ENCODE results near the gene FTL.

The FTL gene

GRCh38 chr19:48992581-48993174 lies 27.6 kb downstream of the FTL start:
- DNase-seq (ENCODE audit: low read depth): peak; percentile 10

- peak; percentile 99 for DNase-seq (ENCODE audit: low read depth)
Observed at GRCh38 chr19:48993175-48994034, 28.3 kb downstream of the FTL start, which contains the start of the genes GYS1 and RUVBL2. GYS1 (minus strand) TSS chr19:48993309; CDS start chr19:48993112, 197 bp downstream. RUVBL2 (plus strand) TSS chr19:48993887; CDS start chr19:48993912, 25 bp downstream.

- DNase-seq (ENCODE audit: low read depth): no peak
Observed at GRCh38 chr19:48994035-48994386, 28.9 kb downstream of the FTL start.

DNA sequence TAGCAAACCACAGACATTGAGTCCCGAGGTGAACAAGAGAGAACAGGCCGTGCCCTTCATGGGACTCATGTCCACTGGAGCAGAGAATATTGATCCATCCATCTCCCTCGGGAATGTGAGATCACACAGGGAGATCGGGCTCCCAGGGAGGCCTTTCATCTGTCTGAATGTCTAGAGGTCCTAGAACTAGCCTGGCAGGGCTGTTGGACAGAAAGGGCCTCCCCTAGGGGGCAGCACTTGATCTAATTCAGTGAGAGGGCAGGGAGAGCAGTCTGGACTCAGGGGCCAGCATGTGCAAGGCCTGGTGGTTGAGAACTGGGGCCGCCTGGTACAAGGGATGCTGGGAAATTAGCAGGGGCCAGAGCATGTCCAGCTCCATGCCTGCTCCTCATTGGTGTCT lies 32.9 kb downstream of the FTL start:
- DNase-seq (ENCODE audit: low read depth): peak; percentile 36

DNA sequence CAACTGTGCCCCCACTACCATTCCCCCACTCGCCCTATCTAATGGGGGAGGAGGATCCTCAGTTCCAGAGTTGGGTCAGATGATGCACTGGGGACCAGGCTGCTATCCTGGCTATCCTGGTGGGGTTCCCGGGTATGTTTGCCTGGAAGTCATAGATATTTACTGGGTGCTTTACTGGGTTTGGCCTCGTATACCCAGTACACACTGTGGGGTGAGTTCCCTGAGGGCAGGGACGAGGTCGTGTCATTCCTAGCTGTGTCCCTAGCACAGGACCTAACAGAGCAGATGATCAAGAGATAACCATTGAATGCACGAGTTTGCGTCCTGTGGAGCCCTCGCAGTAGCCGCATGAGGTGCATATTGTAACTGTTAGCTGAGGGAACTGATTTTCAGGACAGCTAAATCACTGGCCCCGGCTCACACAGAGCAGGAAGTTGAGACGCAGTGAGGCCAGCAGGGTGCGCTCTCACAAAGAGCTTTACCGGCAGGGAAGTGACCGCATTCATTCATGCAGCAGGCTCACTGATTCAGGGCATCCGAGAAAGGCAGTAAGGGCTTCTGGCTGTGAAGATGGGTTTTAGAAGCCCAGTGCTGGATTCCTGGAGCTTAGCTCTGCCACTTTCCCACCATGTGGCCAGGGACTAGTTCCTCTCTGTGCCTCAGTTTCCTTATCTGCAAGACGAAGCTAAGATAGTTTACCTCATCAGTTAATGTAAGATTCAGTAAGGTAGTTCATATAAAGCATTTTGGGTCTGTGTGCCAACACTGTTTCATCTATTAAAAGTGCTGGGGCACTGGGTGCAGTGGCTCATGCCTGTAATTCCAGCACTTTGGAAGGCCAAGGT lies 34.6 kb downstream of the FTL start:
- DNase-seq (ENCODE audit: low read depth): peak; percentile 55

- DNase-seq (ENCODE audit: low read depth): no peak
Observed at GRCh38 chr19:49004133-49004532, 39.0 kb downstream of the FTL start.

DNA sequence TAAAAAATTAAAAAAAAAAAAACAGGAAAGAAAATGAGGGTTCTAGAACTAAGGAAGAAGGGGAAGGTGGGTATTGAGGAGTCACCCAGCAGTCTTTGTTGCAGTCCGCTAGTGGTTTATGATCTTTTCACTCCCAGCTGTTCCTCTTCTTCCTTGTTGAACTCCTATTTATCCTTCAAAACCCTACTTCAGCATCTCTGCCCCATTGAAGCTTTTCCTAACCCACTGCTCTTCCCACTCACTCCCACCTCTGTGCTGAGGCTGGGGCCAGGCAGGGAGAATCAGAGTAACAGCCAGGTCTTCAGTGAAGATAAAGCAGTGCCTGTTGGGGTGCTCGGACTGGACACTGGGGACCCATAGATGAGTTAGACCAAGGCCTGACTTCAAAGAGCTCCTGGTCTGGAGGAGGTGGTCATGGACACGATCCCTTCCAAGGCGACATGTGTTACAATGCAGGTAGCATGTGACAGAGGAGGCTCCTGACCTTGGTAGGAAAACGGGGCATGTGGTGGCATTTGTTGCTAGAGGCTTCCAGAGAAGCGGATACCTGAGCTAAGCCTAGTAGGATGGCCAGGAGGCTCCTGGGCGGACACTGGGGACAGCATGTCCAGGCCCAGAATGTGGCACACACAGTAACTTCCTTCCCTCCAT lies 40.0 kb downstream of the FTL start:
- DNase-seq (ENCODE audit: low read depth): no peak

DNA sequence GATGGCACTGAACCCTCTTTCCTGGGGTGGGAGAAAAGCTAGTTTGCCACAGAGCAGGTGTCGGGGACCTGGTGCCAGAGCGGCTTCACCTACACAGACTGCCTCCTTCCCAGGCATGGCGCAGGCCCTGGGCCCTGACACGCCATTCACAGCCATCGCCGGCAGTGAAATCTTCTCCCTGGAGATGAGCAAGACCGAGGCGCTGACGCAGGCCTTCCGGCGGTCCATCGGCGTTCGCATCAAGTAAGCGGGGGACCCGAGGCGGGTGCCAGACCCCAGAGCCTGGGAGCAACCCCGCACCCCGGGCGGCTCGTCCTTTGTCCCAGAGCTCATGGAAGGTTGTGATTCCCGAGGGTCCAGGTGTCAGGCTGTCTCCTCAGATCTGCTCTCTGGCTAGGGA lies 41.8 kb downstream of the FTL start:
- DNase-seq (ENCODE audit: low read depth): no peak

- DNase-seq (ENCODE audit: low read depth): no peak
Observed at GRCh38 chr19:49009828-49010227, 44.7 kb downstream of the FTL start.

DNA sequence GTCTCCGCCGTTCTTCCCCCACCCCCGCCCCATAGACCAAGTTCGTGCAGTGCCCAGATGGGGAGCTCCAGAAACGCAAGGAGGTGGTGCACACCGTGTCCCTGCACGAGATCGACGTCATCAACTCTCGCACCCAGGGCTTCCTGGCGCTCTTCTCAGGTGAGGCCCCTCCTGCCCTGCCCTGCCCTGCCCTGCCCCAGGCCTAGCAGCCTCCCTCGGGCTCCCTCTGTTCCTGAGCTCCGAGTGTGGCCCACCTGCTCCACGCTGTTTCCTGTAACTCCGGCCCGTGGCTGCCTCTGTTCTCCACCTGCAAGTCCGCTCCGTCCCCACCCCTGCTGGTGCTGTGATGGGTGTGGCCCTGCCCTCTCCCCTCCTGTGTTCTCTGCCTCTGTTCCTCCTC lies 45.3 kb downstream of the FTL start:
- DNase-seq (ENCODE audit: low read depth): no peak

GRCh38 chr19:49011194-49011593 lies 46.1 kb downstream of the FTL start:
- no peak for DNase-seq (ENCODE audit: low read depth)

- no peak for DNase-seq (ENCODE audit: low read depth)
Observed at GRCh38 chr19:49014123-49014869, 49.2 kb downstream of the FTL start.

DNA sequence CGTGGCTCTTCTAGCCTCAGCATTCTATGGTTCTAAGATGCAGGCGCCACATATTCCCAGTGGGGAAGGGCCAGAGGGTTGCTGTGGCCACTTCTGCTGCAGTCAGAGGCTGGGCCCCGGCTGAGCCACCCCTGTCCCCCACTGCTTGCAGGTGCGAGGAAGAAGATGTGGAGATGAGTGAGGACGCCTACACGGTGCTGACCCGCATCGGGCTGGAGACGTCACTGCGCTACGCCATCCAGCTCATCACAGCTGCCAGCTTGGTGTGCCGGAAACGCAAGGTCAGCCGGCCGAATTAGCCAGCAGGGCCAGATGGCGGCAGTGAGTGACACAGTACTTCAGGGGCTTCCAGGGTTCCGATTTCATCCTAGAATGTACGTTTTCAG lies 49.8 kb downstream of the FTL start:
- no peak for DNase-seq (ENCODE audit: low read depth)

- DNase-seq (ENCODE audit: low read depth): no peak
Observed at GRCh38 chr19:49016067-49016839, 51.1 kb downstream of the FTL start.
